Measurements from ENCODE around the gene PEX10. TPM values are rescaled to one million over a fixed set of nuclear protein-coding genes. Genes with fewer than 3 reads are reported as not detected.

Gene PEX10
- total RNA-seq, 4 donors from 2014 or later, result 19.2 to 25.7 (median 22.6) TPM

GRCh38 chr1:2368053-2368744, 44.2 kb downstream of the PEX10 start:
- intact Hi-C loops (cut with DNase I; ENCODE audit: low total_unique reads) (no loop called here), in situ Hi-C loops (cut with MboI; ENCODE audit: low sequenced_read_pairs in 4 of 4) (no loop called here)
- H3K4me1 ChIP-seq, result no peaks in the 10 kb centered on the region
- DNase-seq (no peak), ATAC-seq (no peak)
- H3K4me3 ChIP-seq, result no peak overlapping the region
- H3K36me3 ChIP-seq, result no peaks in the 10 kb centered on the region
- no peak overlapping the region for H3K27ac ChIP-seq
- TF ChIP-seq POLR2A (IDR thresholded peaks at IDR 0.05) (no peak), CTCF (IDR thresholded peaks at IDR 0.05 in 4 of 5, conservative IDR thresholded peaks at IDR 0.05 in 1 of 5) (no peak)
- H3K27me3 ChIP-seq, result no peaks in the 10 kb centered on the region
- H3K9me3 ChIP-seq, result no peaks in the 10 kb centered on the region

GRCh38 chr1:2363847-2364513, 48.4 kb downstream of the PEX10 start:
- H3K4me1 ChIP-seq, result no peaks in the 10 kb centered on the region
- DNase-seq (no peak), ATAC-seq (no peak)
- in situ Hi-C loops (cut with MboI; ENCODE audit: low sequenced_read_pairs in 4 of 4), result no loop called here
- intact Hi-C loops (cut with DNase I; ENCODE audit: low total_unique reads), result no loop called here
- no peaks in the 10 kb centered on the region for H3K9me3 ChIP-seq
- no peak overlapping the region for H3K27ac ChIP-seq
- H3K36me3 ChIP-seq, result no peaks in the 10 kb centered on the region
- H3K4me3 ChIP-seq, result no peak overlapping the region
- no peaks in the 10 kb centered on the region for H3K27me3 ChIP-seq
- TF ChIP-seq CTCF (IDR thresholded peaks at IDR 0.05 in 4 of 5, conservative IDR thresholded peaks at IDR 0.05 in 1 of 5), result no peak

GRCh38 chr1:2360588-2361364, 51.6 kb downstream of the PEX10 start:
- TF ChIP-seq CTCF (IDR thresholded peaks at IDR 0.05 in 4 of 5, conservative IDR thresholded peaks at IDR 0.05 in 1 of 5) (no peak), POLR2A (IDR thresholded peaks at IDR 0.05) (no peak)
- Histone ChIP-seq H3K36me3 (no peaks in the 10 kb centered on the region), H3K4me1 (no peaks in the 10 kb centered on the region), H3K27ac (no peak overlapping the region), H3K4me3 (no peak overlapping the region), H3K9me3 (no peaks in the 10 kb centered on the region), H3K27me3 (no peaks in the 10 kb centered on the region)
- ATAC-seq (no peak), DNase-seq (no peak)
- in situ Hi-C loops (cut with MboI; ENCODE audit: low sequenced_read_pairs in 4 of 4) (no loop called here), intact Hi-C loops (cut with DNase I; ENCODE audit: low total_unique reads) (no loop called here)

- TF ChIP-seq POLR2A (IDR thresholded peaks at IDR 0.05), result no peak
- no peak for TF ChIP-seq CTCF (IDR thresholded peaks at IDR 0.05 in 4 of 5, conservative IDR thresholded peaks at IDR 0.05 in 1 of 5)
- H3K4me1 ChIP-seq, result no peaks in the 10 kb centered on the region
- no peaks in the 10 kb centered on the region for H3K27me3 ChIP-seq
- ATAC-seq (no peak), DNase-seq (no peak)
- intact Hi-C loops (cut with DNase I; ENCODE audit: low total_unique reads), result no loop called here
- no peak overlapping the region for H3K4me3 ChIP-seq
- H3K36me3 ChIP-seq, result no peaks in the 10 kb centered on the region
- H3K27ac ChIP-seq, result no peak overlapping the region
- in situ Hi-C loops (cut with MboI; ENCODE audit: low sequenced_read_pairs in 4 of 4), result no loop called here
- no peaks in the 10 kb centered on the region for H3K9me3 ChIP-seq
Measured at GRCh38 chr1:2358651-2359640, 53.4 kb downstream of the PEX10 start.

All from gastrocnemius medialis (tissue), 4 donors.